Glutamatergic neuron (in vitro differentiated cells): Measurements from ENCODE around the gene COL6A6. TPM values are rescaled to one million over a fixed set of nuclear protein-coding genes. Genes with fewer than 3 reads are reported as not detected.

Experiments used
- DNase-seq: peaks from one replicate; pipeline ENCODE4 v3.0.0; 2022
- H3K27ac Mint-ChIP-seq: one replicate; pipeline ENCODE4 v1.8.0; 2020; ENCODE audit warnings: mild to moderate bottlenecking, mixed read lengths, inconsistent platforms; ENCODE audit not compliant: unreplicated experiment
- H3K27me3 Mint-ChIP-seq: one replicate; pipeline ENCODE4 v1.8.0; 2020; ENCODE audit warnings: mild to moderate bottlenecking, moderate library complexity, mixed read lengths, inconsistent platforms; ENCODE audit not compliant: unreplicated experiment
- H3K36me3 Mint-ChIP-seq: one replicate; pipeline ENCODE4 v1.8.0; 2020; ENCODE audit warnings: mild to moderate bottlenecking, mixed read lengths, inconsistent platforms; ENCODE audit not compliant: unreplicated experiment
- H3K4me1 Mint-ChIP-seq: one replicate; pipeline ENCODE4 v1.8.0; 2020; ENCODE audit warnings: mild to moderate bottlenecking, low read depth, mixed read lengths, inconsistent platforms; ENCODE audit not compliant: unreplicated experiment
- H3K4me3 Mint-ChIP-seq: one replicate; pipeline ENCODE4 v1.8.0; 2020; ENCODE audit warnings: mild to moderate bottlenecking, mixed read lengths, inconsistent platforms; ENCODE audit not compliant: unreplicated experiment
- H3K9me3 Mint-ChIP-seq: one replicate; pipeline ENCODE4 v1.8.0; 2020; ENCODE audit warnings: mild to moderate bottlenecking, moderate library complexity, mixed read lengths, inconsistent platforms; ENCODE audit not compliant: unreplicated experiment
- total RNA-seq: library from RNA; stranded (reverse); fragmentation: NEBNext Ultra II Directional; extraction: Animal tissue kit (Norgen Biotek cat#: 25700); gene quantifications from one replicate; pipeline ENCODE4 v1.2.1, GENCODE V29; 2021; ENCODE audit not compliant: unreplicated experiment
- TF ChIP-seq, protein P1 (sequence below): fragments of 200-600 bp; sonication (generic); IDR thresholded peaks from one replicate; pipeline ENCODE4 v1.5.0; 2021; ENCODE audit not compliant: partially characterized antibody, unreplicated experiment

Gene COL6A6
- total RNA-seq, 1 donor from 2014 or later, result 0.25 TPM

GRCh38 chr3:130504701-130505100 lies 12.3 kb upstream of the COL6A6 start:
- peaks cover 8% of the 10 kb centered on the region for H3K4me1 Mint-ChIP-seq
- TF ChIP-seq, protein P1, sequence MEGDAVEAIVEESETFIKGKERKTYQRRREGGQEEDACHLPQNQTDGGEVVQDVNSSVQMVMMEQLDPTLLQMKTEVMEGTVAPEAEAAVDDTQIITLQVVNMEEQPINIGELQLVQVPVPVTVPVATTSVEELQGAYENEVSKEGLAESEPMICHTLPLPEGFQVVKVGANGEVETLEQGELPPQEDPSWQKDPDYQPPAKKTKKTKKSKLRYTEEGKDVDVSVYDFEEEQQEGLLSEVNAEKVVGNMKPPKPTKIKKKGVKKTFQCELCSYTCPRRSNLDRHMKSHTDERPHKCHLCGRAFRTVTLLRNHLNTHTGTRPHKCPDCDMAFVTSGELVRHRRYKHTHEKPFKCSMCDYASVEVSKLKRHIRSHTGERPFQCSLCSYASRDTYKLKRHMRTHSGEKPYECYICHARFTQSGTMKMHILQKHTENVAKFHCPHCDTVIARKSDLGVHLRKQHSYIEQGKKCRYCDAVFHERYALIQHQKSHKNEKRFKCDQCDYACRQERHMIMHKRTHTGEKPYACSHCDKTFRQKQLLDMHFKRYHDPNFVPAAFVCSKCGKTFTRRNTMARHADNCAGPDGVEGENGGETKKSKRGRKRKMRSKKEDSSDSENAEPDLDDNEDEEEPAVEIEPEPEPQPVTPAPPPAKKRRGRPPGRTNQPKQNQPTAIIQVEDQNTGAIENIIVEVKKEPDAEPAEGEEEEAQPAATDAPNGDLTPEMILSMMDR, result no peak
- H3K4me3 Mint-ChIP-seq, result no peak overlapping the region
- H3K36me3 Mint-ChIP-seq, result no peaks in the 10 kb centered on the region
- no peak overlapping the region for H3K27ac Mint-ChIP-seq
- DNase-seq, result no peak
- H3K9me3 Mint-ChIP-seq, result peaks cover 4% of the 10 kb centered on the region
- no peaks in the 10 kb centered on the region for H3K27me3 Mint-ChIP-seq

DNA sequence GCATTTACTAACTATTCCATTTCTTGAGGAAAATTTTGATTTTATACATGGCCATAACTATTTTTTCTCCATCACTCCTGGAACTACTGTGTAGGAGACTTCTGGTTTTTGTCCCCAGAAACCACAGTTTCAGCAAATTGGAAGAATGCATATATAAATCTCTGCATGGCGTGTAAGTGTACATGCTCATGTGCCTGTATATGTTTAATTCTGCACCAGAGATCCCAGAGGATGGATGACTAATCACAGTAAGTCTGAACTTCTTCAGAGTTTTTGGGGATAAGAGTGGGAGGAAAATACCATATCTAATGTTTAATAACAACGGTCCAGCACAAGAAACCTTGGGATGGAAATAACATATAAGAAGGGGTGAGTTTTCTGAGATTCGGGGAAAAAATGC lies 10.9 kb upstream of the COL6A6 start:
- TF ChIP-seq, protein P1, result no peak

GRCh38 chr3:130507746-130508145 lies 9.2 kb upstream of the COL6A6 start:
- Mint-ChIP-seq H3K4me1 (peaks cover 8% of the 10 kb centered on the region), H3K27me3 (peaks cover 3% of the 10 kb centered on the region), H3K4me3 (no peak overlapping the region), H3K27ac (no peak overlapping the region), H3K9me3 (peaks cover 2% of the 10 kb centered on the region), H3K36me3 (no peaks in the 10 kb centered on the region)
- no peak for DNase-seq
- TF ChIP-seq, protein P1, result no peak

More for the DNA sequence above, 10.9 kb upstream of the COL6A6 start:
- Mint-ChIP-seq H3K4me1 (peaks cover 8% of the 10 kb centered on the region), H3K27me3 (no peaks in the 10 kb centered on the region), H3K36me3 (no peaks in the 10 kb centered on the region), H3K9me3 (peaks cover 2% of the 10 kb centered on the region), H3K4me3 (no peak overlapping the region), H3K27ac (no peak overlapping the region)
- DNase-seq, result no peak

GRCh38 chr3:130509008-130509407 lies 8.0 kb upstream of the COL6A6 start:
- H3K36me3 Mint-ChIP-seq, result no peaks in the 10 kb centered on the region
- no peak overlapping the region for H3K27ac Mint-ChIP-seq
- no peak for DNase-seq
- H3K4me3 Mint-ChIP-seq, result no peak overlapping the region
- H3K27me3 Mint-ChIP-seq, result peaks cover 3% of the 10 kb centered on the region
- peaks cover 2% of the 10 kb centered on the region for H3K9me3 Mint-ChIP-seq
- H3K4me1 Mint-ChIP-seq, result peaks cover 8% of the 10 kb centered on the region
- TF ChIP-seq, protein P1, result no peak

DNA sequence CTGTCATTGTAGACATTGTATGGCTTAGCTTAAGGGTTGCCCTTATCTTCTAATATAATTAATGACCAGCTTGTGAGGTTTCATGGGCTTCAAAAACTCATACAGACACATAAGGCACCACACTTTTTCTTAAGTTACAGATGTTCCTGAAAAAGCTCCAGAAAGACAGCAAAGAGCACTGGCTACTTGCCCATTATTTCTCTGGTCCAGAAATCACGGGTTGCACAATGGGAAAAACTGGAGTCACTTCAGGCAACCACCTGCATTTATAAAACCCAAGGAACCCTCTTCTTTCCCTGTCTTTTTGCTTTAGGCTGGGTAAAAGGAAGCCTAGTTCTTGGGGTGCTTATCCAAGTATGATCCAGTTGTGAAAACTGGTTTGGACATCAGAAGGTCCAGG lies 2.3 kb upstream of the COL6A6 start:
- no peak for DNase-seq
- TF ChIP-seq, protein P1, result no peak
- H3K27me3 Mint-ChIP-seq, result peaks cover 16% of the 10 kb centered on the region
- peaks cover 7% of the 10 kb centered on the region for H3K4me1 Mint-ChIP-seq
- peaks cover 10% of the 10 kb centered on the region for H3K36me3 Mint-ChIP-seq
- peaks cover 7% of the 10 kb centered on the region for H3K9me3 Mint-ChIP-seq
- H3K27ac Mint-ChIP-seq, result no peak overlapping the region
- H3K4me3 Mint-ChIP-seq, result no peak overlapping the region
